ENCODE data around the gene DDX54.

GRCh38 chr12:113214895-113215400 lies 29.7 kb upstream of the DDX54 start:
- TF ChIP-seq CTCF (IDR thresholded peaks at IDR 0.05) (no peak), POLR2A (IDR thresholded peaks at IDR 0.05) (no peak)

All from sigmoid colon (tissue), 3 donors.